ENCODE data around the gene TDP1.

Gene TDP1

DNA sequence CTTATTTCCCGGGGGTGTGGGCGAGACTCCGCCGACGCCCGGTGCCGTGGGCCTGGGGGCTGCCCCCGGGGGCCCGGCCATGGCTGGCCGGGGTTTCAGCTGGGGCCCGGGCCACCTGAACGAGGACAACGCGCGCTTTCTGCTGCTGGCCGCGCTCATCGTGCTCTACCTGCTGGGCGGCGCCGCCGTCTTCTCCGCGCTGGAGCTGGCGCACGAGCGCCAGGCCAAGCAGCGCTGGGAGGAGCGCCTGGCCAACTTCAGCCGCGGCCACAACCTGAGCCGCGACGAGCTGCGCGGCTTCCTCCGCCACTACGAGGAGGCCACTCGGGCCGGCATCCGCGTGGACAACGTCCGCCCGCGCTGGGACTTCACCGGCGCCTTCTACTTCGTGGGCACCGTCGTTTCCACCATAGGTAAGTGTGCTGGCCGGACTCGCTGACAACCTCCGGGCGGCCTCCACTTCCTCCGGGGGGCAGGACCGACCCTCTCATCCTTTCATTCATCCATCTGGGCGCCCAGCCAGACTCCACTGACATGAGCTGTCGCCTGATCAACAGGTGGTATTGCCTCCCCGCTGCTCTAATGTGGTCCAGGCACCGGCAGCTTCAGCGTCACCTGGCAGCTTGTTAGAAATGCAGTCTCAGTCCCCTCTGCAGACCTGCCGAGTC is 106.5 kb downstream of the TDP1 start (continued):
- TF ChIP-seq, protein P1, sequence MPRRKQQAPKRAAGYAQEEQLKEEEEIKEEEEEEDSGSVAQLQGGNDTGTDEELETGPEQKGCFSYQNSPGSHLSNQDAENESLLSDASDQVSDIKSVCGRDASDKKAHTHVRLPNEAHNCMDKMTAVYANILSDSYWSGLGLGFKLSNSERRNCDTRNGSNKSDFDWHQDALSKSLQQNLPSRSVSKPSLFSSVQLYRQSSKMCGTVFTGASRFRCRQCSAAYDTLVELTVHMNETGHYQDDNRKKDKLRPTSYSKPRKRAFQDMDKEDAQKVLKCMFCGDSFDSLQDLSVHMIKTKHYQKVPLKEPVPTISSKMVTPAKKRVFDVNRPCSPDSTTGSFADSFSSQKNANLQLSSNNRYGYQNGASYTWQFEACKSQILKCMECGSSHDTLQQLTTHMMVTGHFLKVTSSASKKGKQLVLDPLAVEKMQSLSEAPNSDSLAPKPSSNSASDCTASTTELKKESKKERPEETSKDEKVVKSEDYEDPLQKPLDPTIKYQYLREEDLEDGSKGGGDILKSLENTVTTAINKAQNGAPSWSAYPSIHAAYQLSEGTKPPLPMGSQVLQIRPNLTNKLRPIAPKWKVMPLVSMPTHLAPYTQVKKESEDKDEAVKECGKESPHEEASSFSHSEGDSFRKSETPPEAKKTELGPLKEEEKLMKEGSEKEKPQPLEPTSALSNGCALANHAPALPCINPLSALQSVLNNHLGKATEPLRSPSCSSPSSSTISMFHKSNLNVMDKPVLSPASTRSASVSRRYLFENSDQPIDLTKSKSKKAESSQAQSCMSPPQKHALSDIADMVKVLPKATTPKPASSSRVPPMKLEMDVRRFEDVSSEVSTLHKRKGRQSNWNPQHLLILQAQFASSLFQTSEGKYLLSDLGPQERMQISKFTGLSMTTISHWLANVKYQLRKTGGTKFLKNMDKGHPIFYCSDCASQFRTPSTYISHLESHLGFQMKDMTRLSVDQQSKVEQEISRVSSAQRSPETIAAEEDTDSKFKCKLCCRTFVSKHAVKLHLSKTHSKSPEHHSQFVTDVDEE (CRISPR knock-in tag; IDR thresholded peaks at IDR 0.05), result no peak
- no peak for TF ChIP-seq ARNTL (CRISPR knock-in tag; IDR thresholded peaks at IDR 0.05; ENCODE audit: borderline replicate concordance, low read depth)
- no peak for TF ChIP-seq ZFP30 (CRISPR knock-in tag; IDR thresholded peaks at IDR 0.05)
- TF ChIP-seq ESRRG (CRISPR knock-in tag; IDR thresholded peaks at IDR 0.05), result no peak
- TF ChIP-seq RARB (CRISPR knock-in tag; IDR thresholded peaks at IDR 0.05), result no peak

DNA sequence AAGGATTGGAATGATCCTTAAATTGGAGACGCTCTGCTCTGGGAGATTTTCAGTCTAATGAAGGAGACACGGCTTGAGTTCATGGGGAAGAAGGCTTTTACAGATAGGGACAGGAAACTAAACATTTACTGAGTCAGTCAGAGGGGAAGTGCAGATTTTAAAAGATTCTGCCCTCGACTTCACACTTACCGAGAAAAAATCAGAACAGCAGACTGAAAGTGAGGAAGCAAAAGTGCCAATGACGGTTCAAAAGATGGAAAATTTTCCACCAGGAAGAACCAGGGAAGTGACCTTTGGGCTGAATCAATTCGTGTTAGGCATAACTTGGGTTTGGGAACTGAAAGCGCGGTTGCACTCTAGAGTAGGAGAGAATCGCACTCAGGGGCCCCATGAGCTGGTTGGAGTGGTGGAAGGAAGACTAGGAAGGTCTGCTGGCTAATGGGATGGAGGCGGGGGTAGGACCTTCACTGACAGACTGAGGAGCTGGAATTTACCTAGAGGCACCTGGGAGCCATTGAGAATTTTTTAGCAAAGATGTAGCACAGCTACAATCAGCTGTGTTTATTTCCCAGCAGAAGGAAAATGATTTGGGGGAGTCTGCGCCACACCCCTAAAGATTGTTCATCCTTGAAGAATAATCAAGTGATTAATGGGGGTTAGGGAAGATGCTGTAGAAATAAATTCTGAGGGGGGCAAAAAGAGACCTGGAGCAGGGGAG is 107.3 kb downstream of the TDP1 start:
- ATAC-seq, result no peak
- TF ChIP-seq ZNF8 (CRISPR knock-in tag; IDR thresholded peaks at IDR 0.05) (no peak), PATZ1 (CRISPR knock-in tag; IDR thresholded peaks at IDR 0.05; ENCODE audit: borderline replicate concordance) (no peak), POU6F1 (CRISPR knock-in tag; IDR thresholded peaks at IDR 0.05; ENCODE audit: borderline replicate concordance, low read depth) (no peak), CREB5 (CRISPR knock-in tag; IDR thresholded peaks at IDR 0.05; ENCODE audit: low read depth) (no peak), RARB (CRISPR knock-in tag; IDR thresholded peaks at IDR 0.05) (no peak), TOX (CRISPR knock-in tag; IDR thresholded peaks at IDR 0.05; ENCODE audit: borderline replicate concordance) (no peak), ZNF70 (CRISPR knock-in tag; IDR thresholded peaks at IDR 0.05) (no peak), SNAI2 (CRISPR knock-in tag; IDR thresholded peaks at IDR 0.05) (no peak), OSR1 (CRISPR knock-in tag; IDR thresholded peaks at IDR 0.05) (no peak), ZFP3 (CRISPR knock-in tag; IDR thresholded peaks at IDR 0.05) (no peak)
- TF ChIP-seq, protein P1 (CRISPR knock-in tag; IDR thresholded peaks at IDR 0.05), result no peak

GRCh38 chr14:90072350-90072749 is 116.6 kb downstream of the TDP1 start:
- ATAC-seq, result no peak
- no peak for TF ChIP-seq CREB5 (CRISPR knock-in tag; IDR thresholded peaks at IDR 0.05; ENCODE audit: low read depth)
- TF ChIP-seq TOX (CRISPR knock-in tag; IDR thresholded peaks at IDR 0.05; ENCODE audit: borderline replicate concordance), result no peak
- no peak for TF ChIP-seq PATZ1 (CRISPR knock-in tag; IDR thresholded peaks at IDR 0.05; ENCODE audit: borderline replicate concordance)
- TF ChIP-seq ZNF8 (CRISPR knock-in tag; IDR thresholded peaks at IDR 0.05), result no peak
- no peak for TF ChIP-seq ZNF565 (CRISPR knock-in tag; conservative IDR thresholded peaks at IDR 0.05; ENCODE audit: low read depth)
- TF ChIP-seq ZNF70 (CRISPR knock-in tag; IDR thresholded peaks at IDR 0.05), result no peak
- TF ChIP-seq ZC3H10 (CRISPR knock-in tag; IDR thresholded peaks at IDR 0.05), result no peak
- TF ChIP-seq GLIS3 (CRISPR knock-in tag; IDR thresholded peaks at IDR 0.05), result no peak
- no peak for TF ChIP-seq BACH2 (CRISPR knock-in tag; IDR thresholded peaks at IDR 0.05; ENCODE audit: borderline replicate concordance)
- TF ChIP-seq SNAI2 (CRISPR knock-in tag; IDR thresholded peaks at IDR 0.05), result no peak
- no peak for TF ChIP-seq CSDC2 (CRISPR knock-in tag; IDR thresholded peaks at IDR 0.05)
- no peak for TF ChIP-seq PPARA (CRISPR knock-in tag; IDR thresholded peaks at IDR 0.05; ENCODE audit: borderline replicate concordance)
